GM12801 (cell line): ENCODE measurements around the gene CD1C.

ENCODE experiments used
- TF ChIP-seq, protein P1 (sequence below): IDR thresholded peaks from one replicate; pipeline ENCODE4 v1.5.1; 2011; ENCODE audit warnings: control low read depth; ENCODE audit not compliant: insufficient read length; ENCODE audit errors: extremely low read depth

CD1C gene

DNA sequence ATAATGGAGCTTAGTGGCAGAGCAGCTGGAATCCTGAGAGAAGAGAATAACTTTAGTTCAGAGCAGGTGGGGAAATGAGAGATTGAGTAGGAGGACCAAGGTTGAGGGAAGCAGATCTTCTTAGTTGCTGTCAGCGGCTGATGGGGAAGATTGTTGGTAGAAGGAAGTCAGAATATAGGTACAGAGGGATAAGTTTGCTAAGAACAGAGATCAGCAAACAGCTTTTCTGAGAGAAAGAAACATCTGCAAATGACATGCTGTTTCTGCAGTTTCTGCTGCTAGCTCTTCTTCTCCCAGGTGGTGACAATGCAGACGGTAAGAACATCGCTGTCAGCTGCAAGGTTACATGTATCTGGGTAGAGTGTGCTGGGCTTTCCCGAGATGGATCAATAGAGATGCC is at the start of gene CD1C:
CD1C (plus strand) TSS at position 113 of the 400 bp plus-strand sequence; CDS start at position 255, 142 bp downstream.
- TF ChIP-seq, protein P1, sequence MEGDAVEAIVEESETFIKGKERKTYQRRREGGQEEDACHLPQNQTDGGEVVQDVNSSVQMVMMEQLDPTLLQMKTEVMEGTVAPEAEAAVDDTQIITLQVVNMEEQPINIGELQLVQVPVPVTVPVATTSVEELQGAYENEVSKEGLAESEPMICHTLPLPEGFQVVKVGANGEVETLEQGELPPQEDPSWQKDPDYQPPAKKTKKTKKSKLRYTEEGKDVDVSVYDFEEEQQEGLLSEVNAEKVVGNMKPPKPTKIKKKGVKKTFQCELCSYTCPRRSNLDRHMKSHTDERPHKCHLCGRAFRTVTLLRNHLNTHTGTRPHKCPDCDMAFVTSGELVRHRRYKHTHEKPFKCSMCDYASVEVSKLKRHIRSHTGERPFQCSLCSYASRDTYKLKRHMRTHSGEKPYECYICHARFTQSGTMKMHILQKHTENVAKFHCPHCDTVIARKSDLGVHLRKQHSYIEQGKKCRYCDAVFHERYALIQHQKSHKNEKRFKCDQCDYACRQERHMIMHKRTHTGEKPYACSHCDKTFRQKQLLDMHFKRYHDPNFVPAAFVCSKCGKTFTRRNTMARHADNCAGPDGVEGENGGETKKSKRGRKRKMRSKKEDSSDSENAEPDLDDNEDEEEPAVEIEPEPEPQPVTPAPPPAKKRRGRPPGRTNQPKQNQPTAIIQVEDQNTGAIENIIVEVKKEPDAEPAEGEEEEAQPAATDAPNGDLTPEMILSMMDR, result no peak

DNA sequence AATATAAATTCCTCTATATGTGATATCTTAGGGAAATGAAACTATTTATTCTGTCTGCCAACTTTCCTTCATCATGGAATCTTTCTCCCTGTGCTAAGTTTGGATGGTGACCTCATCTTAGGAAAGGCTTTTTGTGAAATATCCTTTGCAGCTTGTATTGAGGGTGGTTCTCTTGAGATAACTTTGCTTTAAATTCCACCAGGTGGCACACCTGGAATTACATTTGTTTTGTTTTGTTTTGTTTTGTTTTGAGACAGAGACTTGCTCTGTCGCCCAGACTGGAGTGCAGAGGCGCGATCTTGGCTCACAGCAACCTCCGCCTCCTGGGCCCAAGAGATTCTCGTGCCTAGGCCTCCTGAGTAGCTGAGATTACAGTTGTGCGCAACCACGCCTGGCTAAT is 43.1 kb upstream of the CD1C start:
- TF ChIP-seq, protein P1, result no peak

DNA sequence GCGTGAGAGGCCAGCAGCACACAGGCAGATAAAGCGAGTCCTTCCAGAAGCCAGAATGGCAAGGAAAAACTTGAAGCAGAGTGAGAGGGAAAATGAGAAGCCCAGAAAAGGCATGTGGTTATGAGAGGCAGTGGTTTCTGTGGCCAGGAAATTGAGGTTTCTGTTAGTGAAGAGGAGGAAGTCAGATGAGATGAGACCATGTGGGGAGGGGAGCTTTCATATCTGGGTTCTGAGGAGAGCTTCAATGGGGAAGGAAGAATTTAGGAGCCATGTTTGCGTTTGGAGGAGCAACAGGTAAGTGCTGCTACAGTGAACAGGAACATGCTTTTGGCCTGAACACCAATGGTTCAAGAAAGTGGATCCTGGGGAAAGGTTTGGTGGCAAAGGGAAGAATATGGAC is 41.6 kb upstream of the CD1C start:
- TF ChIP-seq, protein P1, result no peak

DNA sequence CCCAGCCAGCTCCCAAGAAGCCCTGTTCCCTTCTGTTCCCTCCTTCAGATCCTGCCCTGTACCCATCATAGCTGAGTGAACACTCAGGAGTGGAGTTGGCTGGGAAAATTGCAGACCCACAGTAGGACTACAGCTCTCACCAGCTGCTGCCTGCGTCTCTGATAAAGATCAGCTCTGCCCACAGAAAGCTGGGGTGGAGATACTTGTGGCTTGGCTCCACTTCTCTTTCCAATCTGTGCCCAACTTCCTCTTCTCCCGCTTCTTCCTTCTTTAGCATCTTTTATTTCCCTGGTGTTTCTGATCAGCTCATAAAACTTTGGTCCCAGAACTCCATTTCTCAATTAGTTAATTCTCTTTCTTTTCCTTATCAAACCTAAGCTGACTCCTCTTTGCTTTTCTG is 41.0 kb upstream of the CD1C start:
- TF ChIP-seq, protein P1, result no peak

DNA sequence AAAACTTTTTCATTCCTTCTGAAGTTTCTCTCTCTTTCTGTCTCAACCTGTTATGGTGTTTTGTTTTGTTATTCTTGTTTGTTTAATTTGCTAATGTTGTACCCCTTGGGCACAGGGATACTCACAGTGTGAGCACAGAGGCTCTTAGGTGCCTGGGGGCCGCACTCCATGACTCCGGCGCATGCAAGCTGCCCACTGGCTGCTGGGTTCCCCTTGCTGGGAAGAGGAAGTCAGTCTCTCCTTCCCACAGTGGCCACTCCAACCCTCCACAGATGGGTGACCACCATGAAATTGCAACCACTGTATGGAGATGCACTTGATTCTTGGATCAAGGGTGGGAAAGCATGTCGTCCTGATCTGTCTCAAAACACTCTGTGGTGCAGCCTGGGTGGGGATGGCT is 40.1 kb upstream of the CD1C start:
- TF ChIP-seq, protein P1, result no peak

DNA sequence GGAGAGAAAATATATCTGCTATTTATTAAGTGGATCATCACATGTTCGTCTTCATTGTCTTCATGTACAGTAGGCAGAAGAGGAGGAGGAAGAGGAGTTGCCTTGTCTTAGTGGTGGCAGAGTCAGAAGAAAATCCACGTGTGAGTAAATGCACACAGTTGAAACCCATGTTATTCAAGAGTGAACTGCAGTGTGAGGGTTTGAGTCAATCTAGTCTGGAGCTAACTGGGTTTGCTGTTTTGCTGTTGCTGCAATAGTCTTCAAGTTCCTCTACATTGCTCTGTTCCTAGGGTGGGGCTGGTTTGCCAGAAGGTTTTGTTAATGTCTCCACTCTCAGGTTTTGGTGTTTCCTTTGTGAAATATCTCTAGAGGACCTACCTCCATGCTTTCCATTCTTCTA is 38.6 kb upstream of the CD1C start:
- TF ChIP-seq, protein P1, result no peak

DNA sequence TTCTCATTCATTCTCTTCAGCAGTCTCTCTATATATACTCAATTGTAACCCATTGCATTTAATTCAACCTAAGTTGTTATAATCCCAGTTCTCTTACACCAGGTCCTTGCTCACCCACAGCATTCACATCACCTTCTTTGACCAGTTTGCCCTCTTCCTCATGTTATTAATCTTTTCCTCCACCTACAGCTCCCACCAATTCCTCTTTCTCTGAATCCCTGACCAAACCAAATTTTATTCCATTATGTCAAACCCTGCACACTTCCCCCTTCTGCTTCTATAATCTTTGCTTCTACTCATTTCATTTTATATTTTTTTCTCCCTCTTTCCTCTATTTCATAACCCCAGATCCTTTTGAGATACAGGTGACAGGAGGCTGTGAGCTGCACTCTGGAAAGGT is 34.1 kb upstream of the CD1C start:
- TF ChIP-seq, protein P1, result no peak

DNA sequence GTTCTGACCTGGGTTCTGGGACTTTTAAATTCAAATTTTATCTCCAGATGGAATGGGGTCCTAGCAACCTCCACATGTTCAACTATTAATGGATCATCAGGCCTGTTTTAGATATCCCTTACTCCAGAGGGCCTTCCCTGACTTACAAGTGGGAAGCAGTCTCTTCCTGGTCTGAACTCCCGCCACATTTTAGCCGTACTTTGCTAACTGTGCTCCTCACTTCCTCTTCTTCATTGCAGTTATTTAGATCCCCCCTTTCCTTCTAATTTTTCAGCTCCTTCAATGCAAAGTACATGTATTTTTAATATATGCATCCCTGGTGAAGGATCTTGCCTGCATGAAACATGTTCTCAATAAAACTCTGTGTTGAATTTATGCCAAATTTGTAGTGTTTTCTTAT is 31.8 kb upstream of the CD1C start:
- TF ChIP-seq, protein P1, result no peak
